DMS79 (cell line): ENCODE data around the gene OXSR1.
"Not testable (repeated sequence)": the region's sequence is repeated elsewhere in the genome, so short reads cannot be mapped to it uniquely, and the experiment has no call there.

Experiments used
- DNase-seq: peaks from one replicate; lab custom pipeline; 2025; lab: John Stamatoyannopoulos, UW

The OXSR1 gene

GRCh38 chr3:38127611-38128302 is 37.6 kb upstream of the OXSR1 start:
- DNase-seq, result no peak

- DNase-seq, result no peak
Measured at GRCh38 chr3:38128303-38128655, 37.1 kb upstream of the OXSR1 start.

GRCh38 chr3:38129058-38129457 is 36.3 kb upstream of the OXSR1 start:
- DNase-seq, result no peak

- no peak for DNase-seq
Measured at GRCh38 chr3:38130631-38131065, 34.7 kb upstream of the OXSR1 start.

- no peak for DNase-seq
Measured at GRCh38 chr3:38131621-38132369, 33.5 kb upstream of the OXSR1 start.

GRCh38 chr3:38133209-38133556 is 32.2 kb upstream of the OXSR1 start:
- no peak for DNase-seq

GRCh38 chr3:38133557-38134405 is 31.6 kb upstream of the OXSR1 start:
- DNase-seq, result no peak

- DNase-seq, result not testable (repeated sequence)
Measured at GRCh38 chr3:38134517-38135143, 30.7 kb upstream of the OXSR1 start.

- not testable (repeated sequence) for DNase-seq
Measured at GRCh38 chr3:38135621-38136277, 29.6 kb upstream of the OXSR1 start.

GRCh38 chr3:38136393-38136776 is 29.0 kb upstream of the OXSR1 start:
- DNase-seq, result no peak

- peak; percentile 89 for DNase-seq
Measured at GRCh38 chr3:38136777-38137614, 28.3 kb upstream of the OXSR1 start, which contains the start of gene ACAA1. Gene ACAA1, minus strand, starts transcription at chr3:38137127. Its CDS starts 92 bp downstream, at chr3:38137035.

GRCh38 chr3:38137615-38138348 is 27.6 kb upstream of the OXSR1 start:
- peak; percentile 27 for DNase-seq

- peak; percentile 27 for DNase-seq
Measured at GRCh38 chr3:38138349-38139190, 26.8 kb upstream of the OXSR1 start, which contains the start of gene MYD88. Gene MYD88, plus strand, starts transcription at chr3:38138661. Its CDS starts 40 bp downstream, at chr3:38138701.

- no peak for DNase-seq
Measured at GRCh38 chr3:38139191-38139590, 26.1 kb upstream of the OXSR1 start.

- DNase-seq, result no peak
Measured at GRCh38 chr3:38139652-38140051, 25.7 kb upstream of the OXSR1 start.

GRCh38 chr3:38140326-38141172 is 24.8 kb upstream of the OXSR1 start:
- DNase-seq, result no peak

GRCh38 chr3:38141173-38141951 is 24.0 kb upstream of the OXSR1 start:
- DNase-seq, result no peak
